ENCODE measurements around the gene CDCA7L.

DNA sequence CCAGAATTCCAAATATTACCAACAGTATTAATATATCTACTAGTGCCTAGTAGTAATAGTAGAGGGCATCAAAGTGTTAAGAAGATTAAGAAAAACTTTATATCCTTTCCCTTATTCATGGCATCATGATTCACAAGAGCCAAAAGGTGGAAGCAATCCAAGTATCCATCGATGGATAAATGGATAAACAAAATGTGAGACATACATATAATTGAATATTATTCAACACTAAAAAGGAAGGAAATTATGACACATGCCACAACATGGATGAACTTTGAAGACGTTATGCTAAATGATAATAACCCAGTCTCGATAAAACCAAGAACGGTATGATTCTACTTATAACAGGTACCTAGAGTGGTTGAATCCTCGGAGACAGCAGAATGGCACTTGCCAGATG, 23.1 kb downstream of the CDCA7L start:
- TF ChIP-seq, protein P1, sequence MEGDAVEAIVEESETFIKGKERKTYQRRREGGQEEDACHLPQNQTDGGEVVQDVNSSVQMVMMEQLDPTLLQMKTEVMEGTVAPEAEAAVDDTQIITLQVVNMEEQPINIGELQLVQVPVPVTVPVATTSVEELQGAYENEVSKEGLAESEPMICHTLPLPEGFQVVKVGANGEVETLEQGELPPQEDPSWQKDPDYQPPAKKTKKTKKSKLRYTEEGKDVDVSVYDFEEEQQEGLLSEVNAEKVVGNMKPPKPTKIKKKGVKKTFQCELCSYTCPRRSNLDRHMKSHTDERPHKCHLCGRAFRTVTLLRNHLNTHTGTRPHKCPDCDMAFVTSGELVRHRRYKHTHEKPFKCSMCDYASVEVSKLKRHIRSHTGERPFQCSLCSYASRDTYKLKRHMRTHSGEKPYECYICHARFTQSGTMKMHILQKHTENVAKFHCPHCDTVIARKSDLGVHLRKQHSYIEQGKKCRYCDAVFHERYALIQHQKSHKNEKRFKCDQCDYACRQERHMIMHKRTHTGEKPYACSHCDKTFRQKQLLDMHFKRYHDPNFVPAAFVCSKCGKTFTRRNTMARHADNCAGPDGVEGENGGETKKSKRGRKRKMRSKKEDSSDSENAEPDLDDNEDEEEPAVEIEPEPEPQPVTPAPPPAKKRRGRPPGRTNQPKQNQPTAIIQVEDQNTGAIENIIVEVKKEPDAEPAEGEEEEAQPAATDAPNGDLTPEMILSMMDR (optimal IDR thresholded peaks at IDR 0.05 in 1 of 3, IDR thresholded peaks at IDR 0.05 in 1 of 3, conservative IDR thresholded peaks at IDR 0.05 in 1 of 3; ENCODE audit: extremely low read depth in 1 of 3, insufficient read depth in 2 of 3, low read length in 3 of 3), result no peak
- TF ChIP-seq EZH2 (IDR thresholded peaks at IDR 0.05; ENCODE audit: low read length), result no peak

Data from keratinocyte (primary cell).